ENCODE data around the gene OR3A1. TPM values are rescaled to one million over a fixed set of nuclear protein-coding genes. Genes with fewer than 3 reads are reported as not detected.
"Not testable (repeated sequence)": the region's sequence is repeated elsewhere in the genome, so short reads cannot be mapped to it uniquely, and the experiment has no call there.

OR3A1 gene
- total RNA-seq, 4 donors from 2014 or later: not detected

DNA sequence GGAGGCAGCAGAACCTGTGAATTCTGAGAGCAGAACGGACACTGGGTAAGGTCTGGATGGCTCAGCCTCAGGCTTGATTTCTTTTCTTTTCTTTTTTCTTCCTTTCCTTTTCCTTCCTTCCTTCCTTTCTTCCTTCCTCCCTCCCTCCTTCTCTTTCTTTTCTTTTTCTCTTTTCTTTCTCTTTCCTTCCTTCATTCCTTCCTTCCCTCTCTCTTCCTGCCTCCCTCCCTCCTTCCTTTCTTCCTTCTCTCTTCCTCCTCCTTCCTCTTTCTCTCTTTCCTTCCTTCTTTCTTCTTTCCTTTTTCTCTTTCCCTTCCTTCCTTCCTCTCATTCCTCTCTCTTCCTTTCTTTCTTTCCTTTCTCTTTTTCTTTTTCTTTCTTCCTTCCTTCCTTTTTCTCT, 38.0 kb downstream of the OR3A1 start:
- no peak for TF ChIP-seq POLR2A (IDR thresholded peaks at IDR 0.05)
- TF ChIP-seq, protein P1, sequence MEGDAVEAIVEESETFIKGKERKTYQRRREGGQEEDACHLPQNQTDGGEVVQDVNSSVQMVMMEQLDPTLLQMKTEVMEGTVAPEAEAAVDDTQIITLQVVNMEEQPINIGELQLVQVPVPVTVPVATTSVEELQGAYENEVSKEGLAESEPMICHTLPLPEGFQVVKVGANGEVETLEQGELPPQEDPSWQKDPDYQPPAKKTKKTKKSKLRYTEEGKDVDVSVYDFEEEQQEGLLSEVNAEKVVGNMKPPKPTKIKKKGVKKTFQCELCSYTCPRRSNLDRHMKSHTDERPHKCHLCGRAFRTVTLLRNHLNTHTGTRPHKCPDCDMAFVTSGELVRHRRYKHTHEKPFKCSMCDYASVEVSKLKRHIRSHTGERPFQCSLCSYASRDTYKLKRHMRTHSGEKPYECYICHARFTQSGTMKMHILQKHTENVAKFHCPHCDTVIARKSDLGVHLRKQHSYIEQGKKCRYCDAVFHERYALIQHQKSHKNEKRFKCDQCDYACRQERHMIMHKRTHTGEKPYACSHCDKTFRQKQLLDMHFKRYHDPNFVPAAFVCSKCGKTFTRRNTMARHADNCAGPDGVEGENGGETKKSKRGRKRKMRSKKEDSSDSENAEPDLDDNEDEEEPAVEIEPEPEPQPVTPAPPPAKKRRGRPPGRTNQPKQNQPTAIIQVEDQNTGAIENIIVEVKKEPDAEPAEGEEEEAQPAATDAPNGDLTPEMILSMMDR (IDR thresholded peaks at IDR 0.05): no peak
- 80 to 82% methylated on average over 1 of the region's 1 CpG for WGBS, 2 donors
- no peak overlapping the region for H3K4me3 ChIP-seq (ENCODE audit: low read depth, poor library complexity, severe bottlenecking)
- DNase-seq (ENCODE audit: low spot score in 2 of 2): no peak
- intact Hi-C loops (cut with DNase I; ENCODE audit: low total_unique reads): no loop called here

DNA sequence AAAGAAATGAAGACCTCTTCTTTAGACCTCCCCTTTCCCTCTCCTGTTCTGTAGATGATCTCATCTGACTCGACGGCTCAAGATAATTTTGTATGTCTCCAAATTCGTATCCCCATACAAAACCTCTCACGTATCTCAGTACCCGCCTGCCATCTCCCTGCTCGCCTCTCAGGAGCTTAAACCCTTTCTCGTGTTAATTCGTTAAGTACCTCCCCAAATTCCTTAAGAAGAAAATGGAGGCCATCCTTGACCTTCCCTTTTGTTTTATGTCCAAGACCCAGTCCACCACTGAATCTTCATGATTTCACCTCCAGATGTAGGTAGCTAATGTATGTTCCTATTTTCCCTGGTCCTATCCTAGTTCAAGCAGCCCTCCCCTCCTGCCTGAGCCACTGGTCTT, 41.6 kb downstream of the OR3A1 start:
- TF ChIP-seq, protein P1 (IDR thresholded peaks at IDR 0.05): no peak
- WGBS, 2 donors: 91 to 92% methylated on average over 8 of the region's 8 CpGs
- no peak for DNase-seq (ENCODE audit: low spot score in 2 of 2)
- no peak overlapping the region for H3K4me3 ChIP-seq (ENCODE audit: low read depth, poor library complexity, severe bottlenecking)
- intact Hi-C loops (cut with DNase I; ENCODE audit: low total_unique reads): no loop called here

DNA sequence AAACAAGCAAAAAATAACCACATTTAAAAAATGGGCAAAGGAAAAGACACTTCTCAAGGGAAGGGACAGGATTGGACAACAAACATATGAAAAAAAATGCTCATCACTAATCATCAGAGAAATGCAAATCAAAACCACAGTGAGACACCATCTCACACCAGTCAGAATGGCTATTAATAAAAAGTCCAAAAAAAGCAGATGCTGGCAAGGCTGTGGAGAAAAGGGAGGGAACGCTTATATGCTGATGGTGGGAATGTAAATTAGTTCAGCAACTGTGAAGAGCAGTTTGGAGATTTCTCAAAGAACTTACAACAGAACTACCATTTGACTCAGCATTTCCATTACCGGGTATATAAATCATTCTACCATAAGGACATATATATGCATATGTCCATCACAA, 49.1 kb downstream of the OR3A1 start:
- DNase-seq (ENCODE audit: low spot score in 2 of 2); H3K4me3 ChIP-seq (ENCODE audit: low read depth, poor library complexity, severe bottlenecking); intact Hi-C loops (cut with DNase I; ENCODE audit: low total_unique reads): not testable (repeated sequence)
- WGBS, 2 donors: 100% methylated on average over 1 of the region's 2 CpGs

DNA sequence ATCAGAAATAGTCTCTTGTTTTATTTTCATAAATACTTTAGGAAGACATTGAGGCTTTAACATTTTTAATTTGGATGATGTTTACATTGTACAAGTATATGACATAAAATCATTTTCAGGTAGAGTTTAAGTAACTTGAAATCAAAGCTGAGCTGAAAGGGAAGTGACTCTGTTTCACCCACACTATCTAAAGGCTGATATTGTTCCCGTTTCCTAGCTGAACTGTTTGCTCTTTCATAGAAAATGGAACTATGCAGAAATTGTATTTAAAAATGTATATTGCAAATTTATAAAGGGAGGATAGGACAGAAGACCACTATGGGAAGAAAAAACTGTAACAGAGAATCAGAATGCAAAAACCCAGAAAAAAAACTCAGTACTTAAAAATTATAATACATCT, 53.3 kb downstream of the OR3A1 start:
- H3K4me3 ChIP-seq (ENCODE audit: low read depth, poor library complexity, severe bottlenecking); DNase-seq (ENCODE audit: low spot score in 2 of 2); intact Hi-C loops (cut with DNase I; ENCODE audit: low total_unique reads): not testable (repeated sequence)
- 33 to 79% methylated on average over 1 of the region's 1 CpG for WGBS, 2 donors

DNA sequence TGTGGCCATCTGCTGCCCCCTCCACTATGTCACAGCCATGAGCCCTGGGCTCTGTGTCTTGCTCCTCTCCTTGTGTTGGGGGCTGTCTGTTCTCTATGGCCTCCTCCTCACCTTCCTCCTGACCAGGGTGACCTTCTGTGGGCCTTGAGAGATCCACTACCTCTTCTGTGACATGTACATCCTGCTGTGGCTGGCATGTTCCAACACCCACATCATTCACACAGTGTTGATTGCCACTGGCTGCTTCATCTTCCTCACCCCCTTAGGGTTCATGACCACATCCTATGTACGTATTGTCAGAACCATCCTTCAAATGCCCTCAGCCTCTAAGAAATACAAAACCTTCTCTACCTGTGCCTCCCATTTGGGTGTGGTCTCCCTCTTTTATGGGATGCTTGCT, 57.1 kb downstream of the OR3A1 start:
- 88 to 92% methylated on average over 1 of the region's 1 CpG for WGBS, 2 donors
- H3K4me3 ChIP-seq (ENCODE audit: low read depth, poor library complexity, severe bottlenecking); DNase-seq (ENCODE audit: low spot score in 2 of 2); intact Hi-C loops (cut with DNase I; ENCODE audit: low total_unique reads): not testable (repeated sequence)

Other genes starting within 250 kb of the OR3A1 start
- gene OR1D5, start 234.8 kb downstream of the OR3A1 start, total RNA-seq: not detected
- not detected for gene OR1D2, start 193.9 kb downstream of the OR3A1 start, total RNA-seq
- not detected for gene OR1G1, start 170.8 kb downstream of the OR3A1 start, total RNA-seq
- gene OR1A2, start 100.8 kb downstream of the OR3A1 start, total RNA-seq: not detected
- gene OR1A1, start 90.7 kb downstream of the OR3A1 start, total RNA-seq: not detected
- 1 to 10 TPM in 1 of 4 donors, not detected in 3; 1.0 TPM for gene OR3A2, start 87.9 kb upstream of the OR3A1 start, total RNA-seq
- gene OR1E1, start 100.0 kb upstream of the OR3A1 start, total RNA-seq: not detected
- not detected for gene OR3A3, start 113.0 kb upstream of the OR3A1 start, total RNA-seq
- not detected for gene OR1E2, start 135.5 kb upstream of the OR3A1 start, total RNA-seq
- gene SPATA22, start 173.5 kb upstream of the OR3A1 start, total RNA-seq: 1 to 10 TPM in 1 of 4 donors, not detected in 3; 1.6 TPM
- 1 to 10 TPM in 3 of 4 donors, under 1 TPM in 1; 0.69 to 3.2 (median 1.4) TPM for gene ASPA, start 177.6 kb upstream of the OR3A1 start, total RNA-seq